ENCODE measurements around the gene SCLT1. TPM values are rescaled to one million over a fixed set of nuclear protein-coding genes. Genes with fewer than 3 reads are reported as not detected.

SCLT1 gene
- polyA plus RNA-seq, 1 donor (not counting 4 experiments of a cell fraction or from before 2014, with no cell fraction given): 5.8 TPM

GRCh38 chr4:129110931-129111330 is 17.6 kb upstream of the SCLT1 start:
- H3K9me1 ChIP-seq (ENCODE audit: control insufficient read depth, extremely low read depth, insufficient read depth, low read length): no peaks in the 10 kb centered on the region
- no peak overlapping the region for H2AFZ ChIP-seq (ENCODE audit: control insufficient read depth, low read length)
- DNase-seq (ENCODE audit: low read depth, low spot score): no peak
- no peaks in the 10 kb centered on the region for H3K4me1 ChIP-seq (ENCODE audit: control insufficient read depth, extremely low read depth, insufficient read depth, low read length)
- no peak overlapping the region for H3K9ac ChIP-seq (ENCODE audit: control insufficient read depth, extremely low read depth, insufficient read depth, low read length)
- no peak overlapping the region for H3K4me2 ChIP-seq (ENCODE audit: control insufficient read depth, extremely low read depth, insufficient read depth, low read depth, low read length)
- H3K79me2 ChIP-seq (ENCODE audit: control insufficient read depth, insufficient read depth, low read length): no peaks in the 10 kb centered on the region
- H3K27ac ChIP-seq (ENCODE audit: control insufficient read depth, insufficient read depth, low read length): no peak overlapping the region
- no peak for TF ChIP-seq CTCF (optimal IDR thresholded peaks at IDR 0.05 in 1 of 3, IDR thresholded peaks at IDR 0.05 in 1 of 3, conservative IDR thresholded peaks at IDR 0.05 in 1 of 3; ENCODE audit: extremely low read depth in 1 of 3, insufficient read depth in 2 of 3, low read length in 3 of 3)
- TF ChIP-seq EZH2 (IDR thresholded peaks at IDR 0.05; ENCODE audit: low read length): no peak
- H3K27me3 ChIP-seq (ENCODE audit: control insufficient read depth, extremely low read depth, insufficient read depth, low read length): no peaks in the 10 kb centered on the region
- dilution Hi-C loops (cut with MboI; ENCODE audit: extremely low pct_ligation_motif_present, low sequenced_read_pairs): no loop called here
- no peaks in the 10 kb centered on the region for H4K20me1 ChIP-seq (ENCODE audit: control insufficient read depth, extremely low read depth, insufficient read depth, low read length)
- FAIRE-seq: no peak
- H3K36me3 ChIP-seq (ENCODE audit: control insufficient read depth in 2 of 2, extremely low read depth in 1 of 2, insufficient read depth in 2 of 2, low read length in 2 of 2): no peaks in the 10 kb centered on the region
- H3K9me3 ChIP-seq (ENCODE audit: control insufficient read depth, low read depth, low read length): no peaks in the 10 kb centered on the region
- no peak overlapping the region for H3K4me3 ChIP-seq (ENCODE audit: control insufficient read depth in 2 of 3, extremely low read depth in 1 of 3, insufficient read depth in 2 of 3, low read depth in 1 of 3, low read length in 3 of 3)

DNA sequence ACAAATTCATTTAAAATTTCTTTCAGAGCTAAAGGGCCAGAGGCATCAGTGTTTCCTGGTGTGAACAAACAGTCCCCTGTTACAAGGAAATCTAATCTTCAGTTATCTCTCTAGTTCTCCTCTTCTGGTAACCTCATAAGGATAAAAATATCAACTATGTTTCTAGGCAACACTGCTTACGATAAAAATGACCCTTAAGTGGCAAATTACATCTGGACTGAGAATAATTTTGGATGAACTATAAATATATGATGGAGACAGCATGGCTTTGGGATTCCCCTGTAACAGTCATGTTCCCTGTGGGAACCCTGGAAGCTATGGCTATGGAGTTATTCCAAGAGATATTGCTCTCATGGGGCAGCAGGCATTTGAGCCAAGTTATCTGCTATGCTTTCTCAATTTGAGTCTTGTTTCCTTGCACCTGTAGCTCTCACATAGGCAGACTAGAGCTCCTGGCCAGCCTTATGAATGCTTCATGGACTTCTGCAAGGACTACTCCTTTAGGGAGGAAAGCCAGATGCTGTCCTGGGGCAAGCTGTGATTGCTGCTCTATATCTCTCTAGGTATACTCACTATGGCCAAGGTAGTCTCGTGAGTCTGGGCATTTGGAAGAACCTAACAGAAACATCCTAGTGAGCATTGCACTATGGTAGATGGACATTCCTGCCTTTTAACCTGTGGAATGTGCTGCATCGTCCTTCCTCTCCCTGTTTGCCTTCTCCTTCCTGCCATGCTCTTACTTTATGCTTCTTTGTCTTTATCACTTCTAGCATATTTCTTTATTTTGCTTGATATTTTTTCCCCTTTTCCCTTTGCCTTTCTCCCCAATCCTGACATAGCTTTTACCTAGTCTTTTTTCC is 16.9 kb upstream of the SCLT1 start:
- no peaks in the 10 kb centered on the region for H3K4me1 ChIP-seq (ENCODE audit: control insufficient read depth, extremely low read depth, insufficient read depth, low read length)
- H3K36me3 ChIP-seq (ENCODE audit: control insufficient read depth in 2 of 2, extremely low read depth in 1 of 2, insufficient read depth in 2 of 2, low read length in 2 of 2): no peaks in the 10 kb centered on the region
- no peak overlapping the region for H3K9ac ChIP-seq (ENCODE audit: control insufficient read depth, extremely low read depth, insufficient read depth, low read length)
- H4K20me1 ChIP-seq (ENCODE audit: control insufficient read depth, extremely low read depth, insufficient read depth, low read length): no peaks in the 10 kb centered on the region
- H3K27me3 ChIP-seq (ENCODE audit: control insufficient read depth, extremely low read depth, insufficient read depth, low read length): no peaks in the 10 kb centered on the region
- no peaks in the 10 kb centered on the region for H3K9me3 ChIP-seq (ENCODE audit: control insufficient read depth, low read depth, low read length)
- no peak for FAIRE-seq
- no peaks in the 10 kb centered on the region for H3K79me2 ChIP-seq (ENCODE audit: control insufficient read depth, insufficient read depth, low read length)
- dilution Hi-C loops (cut with MboI; ENCODE audit: extremely low pct_ligation_motif_present, low sequenced_read_pairs): no loop called here
- DNase-seq (ENCODE audit: low read depth, low spot score): no peak
- no peak overlapping the region for H2AFZ ChIP-seq (ENCODE audit: control insufficient read depth, low read length)
- H3K9me1 ChIP-seq (ENCODE audit: control insufficient read depth, extremely low read depth, insufficient read depth, low read length): no peaks in the 10 kb centered on the region
- H3K27ac ChIP-seq (ENCODE audit: control insufficient read depth, insufficient read depth, low read length): no peak overlapping the region
- no peak overlapping the region for H3K4me2 ChIP-seq (ENCODE audit: control insufficient read depth, extremely low read depth, insufficient read depth, low read depth, low read length)
- H3K4me3 ChIP-seq (ENCODE audit: control insufficient read depth in 2 of 3, extremely low read depth in 1 of 3, insufficient read depth in 2 of 3, low read depth in 1 of 3, low read length in 3 of 3): no peak overlapping the region
- TF ChIP-seq CTCF (optimal IDR thresholded peaks at IDR 0.05 in 1 of 3, IDR thresholded peaks at IDR 0.05 in 1 of 3, conservative IDR thresholded peaks at IDR 0.05 in 1 of 3; ENCODE audit: extremely low read depth in 1 of 3, insufficient read depth in 2 of 3, low read length in 3 of 3) (no peak), EZH2 (IDR thresholded peaks at IDR 0.05; ENCODE audit: low read length) (no peak)

All from keratinocyte (primary cell).